ENCODE results near the gene RASSF3. TPM values are rescaled to one million over a fixed set of nuclear protein-coding genes. Genes with fewer than 3 reads are reported as not detected.
A peak's percentile ranks its signal among the peaks of the same experiment; 100 is the strongest.

Gene RASSF3
- total and polyA plus RNA-seq, 4 donors: 26.7 to 60.9 (median 33.5) TPM

- Histone ChIP-seq H3K27me3 (ENCODE audit: control insufficient read depth in 3 of 3, insufficient read depth in 3 of 3, low read length in 2 of 3) (no peaks in the 10 kb centered on the region), H3K4me1 (ENCODE audit: control insufficient read depth in 5 of 5, insufficient read depth in 5 of 5, low read length in 5 of 5) (peaks cover 6 to 37% (median 18%) of the 10 kb centered on the region in 5 donors), H3K27ac (ENCODE audit: low read depth in 1 of 2, low read length in 1 of 2) (peak overlapping the region in 1 of 2 donors; percentile 62), H3K9me3 (ENCODE audit: control insufficient read depth in 4 of 4, insufficient read depth in 3 of 4, low read length in 3 of 4) (no peaks in the 10 kb centered on the region), H3K4me3 (no peak overlapping the region), H3K9ac (ENCODE audit: insufficient read depth in 1 of 2, low read length in 2 of 2) (no peak overlapping the region), H3K36me3 (ENCODE audit: control insufficient read depth in 4 of 4, insufficient read depth in 4 of 4, low read length in 4 of 4) (peaks cover 3 to 5% (median 3%) of the 10 kb centered on the region in 4 donors)
- no peak for TF ChIP-seq CTCF (IDR thresholded peaks at IDR 0.05; ENCODE audit: control extremely low read depth, extremely low read depth)
- ATAC-seq (ENCODE audit: insufficient read depth, low FRiP score) (no peak), DNase-seq (no peak)
- WGBS, 2 donors: 75 to 89% methylated on average over 5 of the region's 5 CpGs
Observed at GRCh38 chr12:64681200-64682052, 71.1 kb downstream of the RASSF3 start.

- DNase-seq: peak; percentile 88 to 96 (median 95)
Observed at GRCh38 chr12:64682572-64683277, 72.4 kb downstream of the RASSF3 start.

GRCh38 chr12:64683816-64684543 lies 73.7 kb downstream of the RASSF3 start:
- H3K4me1 ChIP-seq (ENCODE audit: control insufficient read depth in 5 of 5, insufficient read depth in 5 of 5, low read length in 5 of 5): peaks cover 6 to 36% (median 17%) of the 10 kb centered on the region in 5 donors
- no peak overlapping the region for H3K9ac ChIP-seq (ENCODE audit: insufficient read depth in 1 of 2, low read length in 2 of 2)
- no peaks in the 10 kb centered on the region for H3K27me3 ChIP-seq (ENCODE audit: control insufficient read depth in 3 of 3, insufficient read depth in 3 of 3, low read length in 2 of 3)
- no peak for TF ChIP-seq CTCF (IDR thresholded peaks at IDR 0.05; ENCODE audit: control extremely low read depth, extremely low read depth)
- ATAC-seq (ENCODE audit: insufficient read depth, low FRiP score) (no peak), DNase-seq (no peak)
- H3K36me3 ChIP-seq (ENCODE audit: control insufficient read depth in 4 of 4, insufficient read depth in 4 of 4, low read length in 4 of 4): peaks cover 3 to 11% (median 6%) of the 10 kb centered on the region in 4 donors
- 69 to 87% methylated on average over 10 of the region's 10 CpGs for WGBS, 2 donors
- H3K9me3 ChIP-seq (ENCODE audit: control insufficient read depth in 4 of 4, insufficient read depth in 3 of 4, low read length in 3 of 4): no peaks in the 10 kb centered on the region
- no peak overlapping the region for H3K4me3 ChIP-seq
- peak overlapping the region in 1 of 2 donors; percentile 83 for H3K27ac ChIP-seq (ENCODE audit: low read depth in 1 of 2, low read length in 1 of 2)

More at GRCh38 chr12:64682572-64683277, 72.4 kb downstream of the RASSF3 start:
- 47 to 51% methylated on average over 6 of the region's 6 CpGs for WGBS, 2 donors
- no peaks in the 10 kb centered on the region for H3K27me3 ChIP-seq (ENCODE audit: control insufficient read depth in 3 of 3, insufficient read depth in 3 of 3, low read length in 2 of 3)
- peaks cover 3 to 5% (median 3%) of the 10 kb centered on the region in 4 donors for H3K36me3 ChIP-seq (ENCODE audit: control insufficient read depth in 4 of 4, insufficient read depth in 4 of 4, low read length in 4 of 4)
- H3K27ac ChIP-seq (ENCODE audit: low read depth in 1 of 2, low read length in 1 of 2): peak overlapping the region in 1 of 2 donors; percentile 83
- peaks cover 6 to 33% (median 19%) of the 10 kb centered on the region in 5 donors for H3K4me1 ChIP-seq (ENCODE audit: control insufficient read depth in 5 of 5, insufficient read depth in 5 of 5, low read length in 5 of 5)
- H3K4me3 ChIP-seq: no peak overlapping the region
- ATAC-seq (ENCODE audit: insufficient read depth, low FRiP score): peak; percentile 29
- peak overlapping the region in 1 of 2 donors; percentile 24 for H3K9ac ChIP-seq (ENCODE audit: insufficient read depth in 1 of 2, low read length in 2 of 2)
- TF ChIP-seq CTCF (IDR thresholded peaks at IDR 0.05; ENCODE audit: control extremely low read depth, extremely low read depth): no peak
- H3K9me3 ChIP-seq (ENCODE audit: control insufficient read depth in 4 of 4, insufficient read depth in 3 of 4, low read length in 3 of 4): no peaks in the 10 kb centered on the region

All from lung (tissue), 12 donors.